HepG2 (cell line): ENCODE data around the gene ANO2. TPM values are rescaled to one million over a fixed set of nuclear protein-coding genes. Genes with fewer than 3 reads are reported as not detected.

Source experiments
- CREB3 ChIP-seq: sonication (generic); formaldehyde crosslinking; IDR thresholded peaks from 2 replicates; pipeline ENCODE4 v1.5.0; 2020; ENCODE audit warnings: missing genetic modification reagents
- CREBL2 ChIP-seq: sonication (generic); formaldehyde crosslinking; IDR thresholded peaks from 2 replicates; pipeline ENCODE4 v1.8.1; 2023; ENCODE audit warnings: missing genetic modification reagents, mild to moderate bottlenecking, borderline replicate concordance
- DDIT3 ChIP-seq: sonication (generic); formaldehyde crosslinking; IDR thresholded peaks from 2 replicates; pipeline ENCODE4 v1.4.0; 2020; ENCODE audit warnings: mild to moderate bottlenecking, missing genetic modification reagents
- IKZF5 ChIP-seq: IDR thresholded peaks from 2 replicates; pipeline ENCODE4 v1.6.1; 2018; ENCODE audit warnings: missing genetic modification reagents, mild to moderate bottlenecking, missing compliant biosample characterization
- LRRFIP1 ChIP-seq: sonication (generic); formaldehyde crosslinking; conservative IDR thresholded peaks from 2 replicates; pipeline ENCODE4 v1.4.0; 2020; ENCODE audit warnings: missing genetic modification reagents
- NCOA5 ChIP-seq: sonication (generic); formaldehyde crosslinking; IDR thresholded peaks from 2 replicates; pipeline ENCODE4 v1.4.0; 2020; ENCODE audit warnings: missing genetic modification reagents
- NR2C2 ChIP-seq: sonication (generic); formaldehyde crosslinking; IDR thresholded peaks from 2 replicates; pipeline ENCODE4 v1.4.0; 2020; ENCODE audit warnings: missing genetic modification reagents, mild to moderate bottlenecking, moderate library complexity, borderline replicate concordance
- PLRG1 ChIP-seq: fragments of 450-650 bp; conservative IDR thresholded peaks from 2 replicates; pipeline ENCODE4 v1.6.1; 2016
- PRDM15 ChIP-seq: sonication (generic); formaldehyde crosslinking; IDR thresholded peaks from 2 replicates; pipeline ENCODE4 v1.4.0; 2020; ENCODE audit warnings: missing genetic modification reagents
- SRF ChIP-seq: IDR thresholded peaks from 2 replicates; pipeline ENCODE4 v1.6.1; 2011; ENCODE audit warnings: mild to moderate bottlenecking, low read depth, low read length, moderate library complexity
- ZMYM3 ChIP-seq: sonication (generic); formaldehyde crosslinking; IDR thresholded peaks from 2 replicates; pipeline ENCODE4 v1.5.1; 2020; ENCODE audit warnings: mild to moderate bottlenecking, missing genetic modification reagents
- ZNF281 ChIP-seq: sonication (generic); formaldehyde crosslinking; IDR thresholded peaks from 2 replicates; pipeline ENCODE4 v1.4.0; 2020; ENCODE audit warnings: missing genetic modification reagents, borderline replicate concordance
- ZNF557 ChIP-seq: sonication (generic); formaldehyde crosslinking; IDR thresholded peaks from 2 replicates; pipeline ENCODE4 v1.4.0; 2020; ENCODE audit warnings: missing genetic modification reagents
- ZNF597 ChIP-seq: sonication (generic); formaldehyde crosslinking; IDR thresholded peaks from 2 replicates; pipeline ENCODE4 v1.5.0; 2020; ENCODE audit warnings: missing genetic modification reagents
- ZNF703 ChIP-seq: sonication (generic); formaldehyde crosslinking; IDR thresholded peaks from 2 replicates; pipeline ENCODE4 v1.5.1; 2020; ENCODE audit warnings: missing genetic modification reagents, mild to moderate bottlenecking, moderate library complexity, borderline replicate concordance
- polyA plus RNA-seq, 8 experiments: library from polyadenylated mRNA; depleted of rRNA in 3 of 8; stranded (reverse) in 7 of 8; unstranded in 1 of 8; fragments of >200 nt; fragmentation: Illumina TruSeq in 4 of 8; extraction: Trizol in 4 of 8; gene quantifications; 2 replicates each; pipeline versions ENCODE4 v1.2.1 to v1.2.3, GENCODE V29; 2011 to 2016; ENCODE audit warnings: low read depth in 4 of 8, missing spikeins in 1 of 8, mixed read lengths in 1 of 8; ENCODE audit not compliant: insufficient read depth in 1 of 8
- total RNA-seq, 5 experiments: library from RNA; depleted of rRNA; stranded (reverse); fragments of >200 nt; fragmentation: Illumina TruSeq; extraction: Trizol; gene quantifications; 2 replicates each; pipeline ENCODE4 v1.2.3, GENCODE V29; 2016; ENCODE audit warnings: low read depth in 1 of 5

ANO2 gene
- total and polyA plus RNA-seq, 2 of the 13 experiments (the other 11 are each of a cell fraction or from before 2014, with no cell fraction given) = 0.18 TPM; not detected in 1

- TF ChIP-seq LRRFIP1 (CRISPR knock-in tag) = no peak
- TF ChIP-seq NR2C2 (CRISPR knock-in tag) = no peak
- TF ChIP-seq PRDM15 (CRISPR knock-in tag) = no peak
- TF ChIP-seq DDIT3 (CRISPR knock-in tag) = no peak
- no peak for TF ChIP-seq ZNF557 (CRISPR knock-in tag)
- TF ChIP-seq CREB3 = no peak
- no peak for TF ChIP-seq NCOA5
- no peak for TF ChIP-seq CREBL2 (CRISPR knock-in tag)
- TF ChIP-seq ZNF597 (CRISPR knock-in tag) = no peak
- TF ChIP-seq ZNF703 (CRISPR knock-in tag) = no peak
- no peak for TF ChIP-seq ZMYM3
- no peak for TF ChIP-seq SRF
- TF ChIP-seq IKZF5 (CRISPR knock-in tag) = no peak
- no peak for TF ChIP-seq PLRG1
- no peak for TF ChIP-seq ZNF281 (CRISPR knock-in tag)
Measured at GRCh38 chr12:5586201-5586600, 358.9 kb downstream of the ANO2 start (continued).
